ENCODE measurements around the gene ABHD18.
"Not testable (repeated sequence)": the region's sequence is repeated elsewhere in the genome, so short reads cannot be mapped to it uniquely, and the experiment has no call there.

Gene ABHD18

GRCh38 chr4:127965062-127965802 is at the start of gene ABHD18, which contains the start of gene MFSD8:
Gene ABHD18 (plus strand): TSS chr4:127965406. CDS start chr4:127982956, 17,550 bp downstream.
Gene MFSD8 (minus strand): TSS chr4:127965173. CDS start chr4:127965133, 40 bp downstream.
- peak; percentile 96 to 97 for DNase-seq

GRCh38 chr4:127916512-127916911 is 48.7 kb upstream of the ABHD18 start:
- no peak for DNase-seq

- no peak for DNase-seq
Observed at GRCh38 chr4:127917151-127917550, 48.1 kb upstream of the ABHD18 start.

GRCh38 chr4:127920521-127920920 is 44.7 kb upstream of the ABHD18 start:
- DNase-seq: no peak

- DNase-seq: no peak
Observed at GRCh38 chr4:127922226-127922625, 43.0 kb upstream of the ABHD18 start.

GRCh38 chr4:127925720-127926119 is 39.5 kb upstream of the ABHD18 start:
- not testable (repeated sequence) for DNase-seq

- no peak for DNase-seq
Observed at GRCh38 chr4:127930175-127930574, 35.0 kb upstream of the ABHD18 start.

- DNase-seq: not testable (repeated sequence)
Observed at GRCh38 chr4:127931836-127932235, 33.4 kb upstream of the ABHD18 start.

GRCh38 chr4:127936974-127937373 is 28.2 kb upstream of the ABHD18 start:
- no peak for DNase-seq

GRCh38 chr4:127957105-127957504 is 8.1 kb upstream of the ABHD18 start:
- DNase-seq: no peak

- no peak for DNase-seq
Observed at GRCh38 chr4:127959794-127960193, 5.4 kb upstream of the ABHD18 start.

GRCh38 chr4:127963633-127964398 is 1.4 kb upstream of the ABHD18 start:
- not testable (repeated sequence) for DNase-seq

- DNase-seq: not testable (repeated sequence)
Observed at GRCh38 chr4:127964426-127965061, 662 bp upstream of the ABHD18 start.

- DNase-seq: peak; percentile 23 to 45
Observed at GRCh38 chr4:127965803-127966175, 583 bp downstream of the ABHD18 start.

- DNase-seq: no peak
Observed at GRCh38 chr4:127967141-127967775, 2.1 kb downstream of the ABHD18 start.

- no peak for DNase-seq
Observed at GRCh38 chr4:127968586-127968985, 3.4 kb downstream of the ABHD18 start.

- not testable (repeated sequence) for DNase-seq
Observed at GRCh38 chr4:127970925-127971324, 5.7 kb downstream of the ABHD18 start.

- no peak for DNase-seq
Observed at GRCh38 chr4:127975121-127975770, 10.0 kb downstream of the ABHD18 start.

- DNase-seq: no peak
Observed at GRCh38 chr4:127978930-127979329, 13.7 kb downstream of the ABHD18 start.

- DNase-seq: no peak
Observed at GRCh38 chr4:127982445-127982844, 17.2 kb downstream of the ABHD18 start.

- no peak for DNase-seq
Observed at GRCh38 chr4:127985989-127986388, 20.8 kb downstream of the ABHD18 start.

GRCh38 chr4:127988638-127989037 is 23.4 kb downstream of the ABHD18 start:
- no peak for DNase-seq

GRCh38 chr4:127993151-127993550 is 27.9 kb downstream of the ABHD18 start:
- DNase-seq: no peak

Data from NCI-H1930 (cell line).